Right lobe of liver (tissue), 6 donors: ENCODE measurements around the gene OPCML. TPM values are rescaled to one million over a fixed set of nuclear protein-coding genes. Genes with fewer than 3 reads are reported as not detected.

ENCODE experiments used
- ATAC-seq, 4 donors: fragments of 200-7000 bp; cut with Tn5 transposase; one replicate each; pipeline ENCODE4 v1.9.1; 2020; ENCODE audit warnings: mild to moderate bottlenecking in 4 of 4, moderate library complexity in 4 of 4
- DNase-seq, 3 donors: peaks; one replicate each; pipeline ENCODE4 v3.0.0-alpha.2; 2020
- H3K27ac ChIP-seq, 3 donors: fragments of 200-600 bp; one replicate each; pipeline ENCODE4 v1.8.0; 2022
- H3K27me3 ChIP-seq, 2 donors: fragments of 200-600 bp; one replicate each; pipeline ENCODE4 v1.8.0; 2022
- H3K36me3 ChIP-seq, 4 donors: fragments of 200-600 bp; sonication (generic) in 1 of 4; one replicate each; pipeline versions ENCODE4 v1.5.1 to v1.8.0; 2017 to 2022; ENCODE audit warnings: control low read depth in 1 of 4
- H3K4me1 ChIP-seq, 4 donors: fragments of 200-600 bp; sonication (generic) in 1 of 4; one replicate each; pipeline versions ENCODE4 v1.5.1 to v1.8.0; 2017 to 2022; ENCODE audit warnings: control low read depth in 1 of 4
- H3K4me3 ChIP-seq, 3 donors: fragments of 200-600 bp; one replicate each; pipeline ENCODE4 v1.8.0; 2022
- H3K9me3 ChIP-seq, 4 donors: fragments of 200-600 bp; sonication (generic) in 1 of 4; one replicate each; pipeline versions ENCODE4 v1.5.1 to v1.8.0; 2017 to 2022; ENCODE audit warnings: control low read depth in 1 of 4
- POLR2A ChIP-seq: fragments of 450-650 bp; IDR thresholded peaks from one replicate; pipeline ENCODE4 v1.6.1; 2017; ENCODE audit warnings: antibody characterized with exemption, mild to moderate bottlenecking
- WGBS: methylation state at CpG from one replicate; pipeline ENCODE4 v1.1.6; 2018; ENCODE audit warnings: low coverage, low lambda C conversion rate; ENCODE audit not compliant: insufficient coverage; ENCODE audit errors: missing lambda C conversion rate; 5-methylcytosine and 5-hydroxymethylcytosine counted together
- intact Hi-C, 2 donors: fragments of 100-400 bp; cut with DNase I; formaldehyde crosslinking; loops; one replicate each; pipeline versions ENCODE4 v1.11.2 to v1.14.1; 2022
- total RNA-seq, 6 experiments: library from RNA; depleted of rRNA in 2 of 6; stranded (reverse); fragments of >200 nt in 2 of 6; fragmentation: NEBNext Ultra II Directional in 3 of 6; extraction: Animal tissue kit (Norgen Biotek cat#: 25700) in 3 of 6; gene quantifications; one replicate each; pipeline versions ENCODE4 v1.1.0 to v1.2.4, GENCODE V29; 2016 to 2023
- TF ChIP-seq, protein P1 (sequence below), 4 donors: fragments of 200-600 bp in 3 of 4; fragments of 450-650 bp in 1 of 4; IDR thresholded peaks; one replicate each; pipeline versions ENCODE4 v1.5.1 to v1.8.0; 2016 to 2022; ENCODE audit warnings: antibody characterized with exemption in 4 of 4, mild to moderate bottlenecking in 2 of 4
- donor health status: DM: no; HTN: yes; CAD: no.
- donor health status: DM: no; HTN: no; CAD: no.
- donor health status: DM: no; HTN: no; CAD: no.
- donor health status: DM: no; HTN: yes; CAD: no.
- donor health status: DM: no; HTN: yes; CAD: no.

Gene OPCML
- total RNA-seq, 6 experiments from 2014 or later: 0.11 TPM; not detected in 5

DNA sequence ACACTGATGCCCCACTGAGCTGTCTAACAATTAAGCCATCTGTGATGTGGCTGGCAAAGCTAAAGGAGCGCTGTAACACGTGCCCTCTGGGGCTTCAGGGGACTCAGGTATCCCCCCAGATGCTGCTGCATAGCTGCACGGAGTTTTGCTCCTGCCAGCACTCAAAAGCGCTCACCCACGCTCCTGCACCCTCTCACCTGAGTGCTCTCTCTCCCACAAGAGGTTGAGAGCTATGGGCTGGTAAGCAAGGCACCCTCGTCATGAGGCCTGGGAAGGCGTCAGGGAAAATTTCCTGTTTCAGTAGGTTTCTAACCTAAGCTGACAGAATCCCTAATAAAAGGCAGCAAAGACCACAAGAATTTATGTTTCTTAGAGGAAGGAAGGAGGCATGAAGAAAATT, 850.3 kb downstream of the OPCML start:
- no peaks in the 10 kb centered on the region for H3K36me3 ChIP-seq
- intact Hi-C loops: no loop called here
- DNase-seq: no peak
- no peak for ATAC-seq
- H3K4me3 ChIP-seq: no peak overlapping the region
- no peaks in the 10 kb centered on the region for H3K9me3 ChIP-seq
- TF ChIP-seq POLR2A: no peak
- TF ChIP-seq, protein P1, sequence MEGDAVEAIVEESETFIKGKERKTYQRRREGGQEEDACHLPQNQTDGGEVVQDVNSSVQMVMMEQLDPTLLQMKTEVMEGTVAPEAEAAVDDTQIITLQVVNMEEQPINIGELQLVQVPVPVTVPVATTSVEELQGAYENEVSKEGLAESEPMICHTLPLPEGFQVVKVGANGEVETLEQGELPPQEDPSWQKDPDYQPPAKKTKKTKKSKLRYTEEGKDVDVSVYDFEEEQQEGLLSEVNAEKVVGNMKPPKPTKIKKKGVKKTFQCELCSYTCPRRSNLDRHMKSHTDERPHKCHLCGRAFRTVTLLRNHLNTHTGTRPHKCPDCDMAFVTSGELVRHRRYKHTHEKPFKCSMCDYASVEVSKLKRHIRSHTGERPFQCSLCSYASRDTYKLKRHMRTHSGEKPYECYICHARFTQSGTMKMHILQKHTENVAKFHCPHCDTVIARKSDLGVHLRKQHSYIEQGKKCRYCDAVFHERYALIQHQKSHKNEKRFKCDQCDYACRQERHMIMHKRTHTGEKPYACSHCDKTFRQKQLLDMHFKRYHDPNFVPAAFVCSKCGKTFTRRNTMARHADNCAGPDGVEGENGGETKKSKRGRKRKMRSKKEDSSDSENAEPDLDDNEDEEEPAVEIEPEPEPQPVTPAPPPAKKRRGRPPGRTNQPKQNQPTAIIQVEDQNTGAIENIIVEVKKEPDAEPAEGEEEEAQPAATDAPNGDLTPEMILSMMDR (IDR thresholded peaks at IDR 0.05): no peak
- 31% methylated on average over 3 of the region's 7 CpGs for WGBS
- H3K4me1 ChIP-seq: peaks cover 0 to 5% (median 0%) of the 10 kb centered on the region in 4 donors
- no peak overlapping the region for H3K27ac ChIP-seq
- no peaks in the 10 kb centered on the region for H3K27me3 ChIP-seq

DNA sequence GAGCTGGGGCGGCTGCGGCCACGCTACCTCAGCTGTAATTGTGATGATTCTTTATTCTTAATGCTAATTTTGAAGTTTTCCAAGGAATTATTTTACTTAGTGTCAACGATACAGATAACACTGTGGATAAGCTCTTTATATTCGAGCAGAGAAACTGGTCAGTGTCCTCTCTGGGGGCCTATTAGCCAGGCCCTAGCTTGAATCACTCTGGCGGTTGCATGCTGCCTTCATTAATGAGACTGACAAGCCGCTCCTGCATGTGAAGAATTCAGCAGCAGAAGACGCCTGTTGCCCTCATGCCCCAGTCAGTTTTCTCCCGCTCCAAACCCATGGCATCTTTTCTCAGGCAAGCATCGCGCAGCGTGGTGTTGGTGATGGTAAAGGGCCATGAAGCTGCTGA, 851.7 kb downstream of the OPCML start:
- peaks cover 0 to 5% (median 0%) of the 10 kb centered on the region in 4 donors for H3K4me1 ChIP-seq
- no peaks in the 10 kb centered on the region for H3K27me3 ChIP-seq
- DNase-seq (no peak), ATAC-seq (no peak)
- no peak overlapping the region for H3K27ac ChIP-seq
- no peak overlapping the region for H3K4me3 ChIP-seq
- intact Hi-C loops: no loop called here
- H3K36me3 ChIP-seq: no peaks in the 10 kb centered on the region
- TF ChIP-seq POLR2A: no peak
- TF ChIP-seq, protein P1 (IDR thresholded peaks at IDR 0.05): no peak
- H3K9me3 ChIP-seq: no peaks in the 10 kb centered on the region
- 68% methylated on average over 4 of the region's 12 CpGs for WGBS

DNA sequence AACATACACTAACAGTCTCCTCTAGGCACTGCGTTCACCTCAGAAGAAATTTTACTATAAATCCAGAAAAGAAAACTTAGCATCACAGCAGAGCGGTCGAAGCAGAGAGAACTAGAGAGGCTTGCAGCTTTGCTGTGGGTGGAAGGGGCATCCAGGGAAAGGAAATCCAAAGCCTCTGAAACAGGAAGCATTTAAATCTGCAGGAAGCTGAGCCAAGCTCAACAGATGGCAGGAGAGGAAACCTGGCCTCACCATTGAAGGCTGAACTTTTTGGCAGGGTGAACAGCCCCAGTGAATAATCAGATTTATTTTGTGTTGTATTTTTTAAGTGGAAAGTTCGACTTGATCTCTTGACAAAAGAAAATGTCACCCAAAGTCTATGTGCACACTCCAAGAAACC, 858.1 kb downstream of the OPCML start:
- Histone ChIP-seq H3K36me3 (no peaks in the 10 kb centered on the region), H3K9me3 (no peaks in the 10 kb centered on the region), H3K27ac (no peak overlapping the region), H3K27me3 (no peaks in the 10 kb centered on the region), H3K4me1 (no peaks in the 10 kb centered on the region), H3K4me3 (no peak overlapping the region)
- intact Hi-C loops: no loop called here
- TF ChIP-seq POLR2A: no peak
- peak in 1 of 4 donors; percentile 19 for ATAC-seq
- WGBS: 36% methylated on average over 4 of the region's 4 CpGs
- no peak for DNase-seq

DNA sequence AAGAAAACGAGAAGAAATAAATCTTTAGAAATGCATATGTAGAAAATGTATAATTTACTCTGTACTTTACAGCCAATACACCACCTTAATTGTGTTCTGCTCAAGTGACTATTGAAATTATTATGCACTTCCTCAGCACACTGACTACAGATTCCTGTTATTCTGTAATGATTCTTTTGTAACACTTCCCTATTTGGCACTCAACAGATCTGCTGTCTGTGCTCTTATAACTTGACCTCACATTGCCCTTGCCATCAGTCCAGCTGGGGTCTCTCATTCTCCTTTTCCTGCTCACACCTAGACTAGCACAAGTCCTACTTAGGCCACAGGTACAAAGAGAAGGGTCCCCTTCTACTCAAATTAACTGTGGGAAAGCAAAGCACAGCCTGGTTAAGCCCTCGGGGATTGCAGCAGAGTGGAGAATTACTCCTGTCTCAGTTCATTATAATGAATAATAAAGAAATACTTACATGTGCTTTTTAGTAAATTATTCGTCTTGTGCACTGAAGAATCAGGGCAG, 860.4 kb downstream of the OPCML start:
- H3K27ac ChIP-seq: no peak overlapping the region
- intact Hi-C loops: no loop called here
- no peaks in the 10 kb centered on the region for H3K36me3 ChIP-seq
- H3K9me3 ChIP-seq: no peaks in the 10 kb centered on the region
- 52% methylated on average over 3 of the region's 3 CpGs for WGBS
- TF ChIP-seq, protein P1 (IDR thresholded peaks at IDR 0.05): no peak
- no peak for TF ChIP-seq POLR2A
- H3K4me3 ChIP-seq: no peak overlapping the region
- no peaks in the 10 kb centered on the region for H3K4me1 ChIP-seq
- no peaks in the 10 kb centered on the region for H3K27me3 ChIP-seq
- ATAC-seq (peak in 1 of 4 donors; percentile 40), DNase-seq (no peak)

DNA sequence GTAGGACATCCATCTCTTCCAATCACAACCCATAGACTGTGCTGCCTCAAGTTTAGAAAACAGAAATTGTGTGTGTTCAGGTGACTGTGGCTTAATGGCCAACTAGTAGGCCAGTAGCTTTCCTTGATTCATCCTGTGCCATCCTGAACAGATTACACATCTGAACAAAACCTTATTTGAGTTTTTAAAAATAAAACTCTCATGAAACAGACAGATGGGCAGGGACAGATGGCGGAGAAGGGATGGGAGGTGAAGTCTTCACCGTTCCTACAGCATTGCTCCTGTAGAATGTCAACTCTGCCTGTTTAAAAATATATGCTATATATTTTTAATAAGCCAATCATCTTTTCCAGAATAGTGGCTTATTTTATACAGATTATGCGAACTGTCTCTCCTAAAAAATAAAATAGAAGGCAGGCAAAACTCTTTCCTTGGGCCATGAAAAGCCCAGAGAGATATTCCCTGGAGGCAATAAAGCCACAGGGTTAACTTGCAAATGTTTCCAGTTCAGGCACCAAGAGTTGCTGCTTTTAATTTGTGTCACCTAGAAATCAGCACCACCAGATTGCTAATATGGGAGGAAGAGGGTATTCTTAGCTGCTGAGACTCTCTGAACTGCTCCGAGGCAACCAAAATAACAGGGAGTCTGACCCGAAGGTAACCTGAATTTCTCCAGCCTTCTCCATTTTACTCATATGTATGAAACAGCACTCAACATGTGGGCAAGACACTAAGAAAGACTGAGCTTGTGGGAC, 861.2 kb downstream of the OPCML start:
- DNase-seq: no peak
- ATAC-seq: no peak
- TF ChIP-seq, protein P1 (IDR thresholded peaks at IDR 0.05): no peak
- no peak for TF ChIP-seq POLR2A
- Histone ChIP-seq H3K27ac (no peak overlapping the region), H3K4me1 (no peaks in the 10 kb centered on the region), H3K4me3 (no peak overlapping the region), H3K9me3 (no peaks in the 10 kb centered on the region), H3K36me3 (no peaks in the 10 kb centered on the region), H3K27me3 (no peaks in the 10 kb centered on the region)
- 74% methylated on average over 5 of the region's 5 CpGs for WGBS
- intact Hi-C loops: no loop called here
